ENCODE data around the gene KATNIP.

The KATNIP gene

DNA sequence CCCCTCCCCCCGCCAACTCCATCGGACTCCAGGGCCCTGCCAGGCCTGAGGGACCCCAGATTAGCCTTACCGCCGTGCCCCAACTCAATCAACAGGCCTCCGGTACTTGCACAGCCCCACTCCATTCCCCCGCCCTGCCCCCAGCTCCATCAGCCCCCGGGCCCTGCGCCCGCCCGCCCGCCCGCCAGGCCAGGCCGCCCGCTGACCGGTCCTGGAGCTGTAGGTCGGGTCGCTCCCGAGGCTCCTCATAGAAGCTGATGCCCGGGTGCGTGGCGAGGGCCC lies 539 bp upstream of the KATNIP start:
- no peak for TF ChIP-seq ZFX (IDR thresholded peaks at IDR 0.05; ENCODE audit: borderline replicate concordance)
- TF ChIP-seq, protein P1, sequence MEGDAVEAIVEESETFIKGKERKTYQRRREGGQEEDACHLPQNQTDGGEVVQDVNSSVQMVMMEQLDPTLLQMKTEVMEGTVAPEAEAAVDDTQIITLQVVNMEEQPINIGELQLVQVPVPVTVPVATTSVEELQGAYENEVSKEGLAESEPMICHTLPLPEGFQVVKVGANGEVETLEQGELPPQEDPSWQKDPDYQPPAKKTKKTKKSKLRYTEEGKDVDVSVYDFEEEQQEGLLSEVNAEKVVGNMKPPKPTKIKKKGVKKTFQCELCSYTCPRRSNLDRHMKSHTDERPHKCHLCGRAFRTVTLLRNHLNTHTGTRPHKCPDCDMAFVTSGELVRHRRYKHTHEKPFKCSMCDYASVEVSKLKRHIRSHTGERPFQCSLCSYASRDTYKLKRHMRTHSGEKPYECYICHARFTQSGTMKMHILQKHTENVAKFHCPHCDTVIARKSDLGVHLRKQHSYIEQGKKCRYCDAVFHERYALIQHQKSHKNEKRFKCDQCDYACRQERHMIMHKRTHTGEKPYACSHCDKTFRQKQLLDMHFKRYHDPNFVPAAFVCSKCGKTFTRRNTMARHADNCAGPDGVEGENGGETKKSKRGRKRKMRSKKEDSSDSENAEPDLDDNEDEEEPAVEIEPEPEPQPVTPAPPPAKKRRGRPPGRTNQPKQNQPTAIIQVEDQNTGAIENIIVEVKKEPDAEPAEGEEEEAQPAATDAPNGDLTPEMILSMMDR (IDR thresholded peaks at IDR 0.05): no peak
- H3K27ac ChIP-seq: peak overlapping the region; percentile 52

DNA sequence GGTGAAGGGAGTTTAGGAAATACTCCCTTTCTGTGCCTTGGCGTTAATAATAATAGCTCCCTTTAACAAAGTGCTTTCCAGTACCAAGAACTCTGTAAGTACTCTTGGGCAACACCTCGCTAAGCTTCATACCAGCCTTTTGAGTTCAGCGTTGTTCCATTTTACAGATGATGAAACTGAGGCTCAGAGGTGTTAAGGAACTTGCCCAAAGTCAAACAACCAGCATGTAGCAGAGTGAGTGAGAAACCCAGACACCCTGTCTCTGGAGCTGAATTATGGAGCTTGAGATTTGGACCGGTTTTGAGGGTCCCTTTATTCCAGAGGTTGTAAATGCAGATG lies 607 bp downstream of the KATNIP start:
- peak overlapping the region; percentile 52 for H3K27ac ChIP-seq
- TF ChIP-seq ZFX (IDR thresholded peaks at IDR 0.05; ENCODE audit: borderline replicate concordance): no peak
- TF ChIP-seq, protein P1 (IDR thresholded peaks at IDR 0.05): no peak

DNA sequence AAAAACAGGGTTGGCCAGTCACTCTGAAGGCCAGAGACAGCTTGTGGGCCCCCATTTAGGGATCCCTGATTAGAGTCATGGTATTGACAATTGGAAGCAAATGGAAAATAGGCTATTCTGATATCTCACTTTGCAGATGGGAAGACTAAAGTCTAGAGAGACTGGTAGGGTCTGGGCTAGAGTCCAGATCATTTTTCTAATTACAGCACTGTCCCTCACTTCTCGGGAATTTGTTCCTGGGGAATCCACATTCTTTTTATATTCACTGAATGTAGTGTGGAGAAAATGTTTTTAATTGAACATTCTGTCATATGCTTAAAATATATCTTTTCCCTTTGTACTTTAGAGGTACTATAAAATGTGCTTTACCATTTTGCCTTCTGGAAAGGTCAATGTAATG lies 1.1 kb downstream of the KATNIP start:
- H3K27ac ChIP-seq: peak overlapping the region; percentile 52
- TF ChIP-seq ZFX (IDR thresholded peaks at IDR 0.05; ENCODE audit: borderline replicate concordance): no peak
- TF ChIP-seq, protein P1 (IDR thresholded peaks at IDR 0.05): no peak

DNA sequence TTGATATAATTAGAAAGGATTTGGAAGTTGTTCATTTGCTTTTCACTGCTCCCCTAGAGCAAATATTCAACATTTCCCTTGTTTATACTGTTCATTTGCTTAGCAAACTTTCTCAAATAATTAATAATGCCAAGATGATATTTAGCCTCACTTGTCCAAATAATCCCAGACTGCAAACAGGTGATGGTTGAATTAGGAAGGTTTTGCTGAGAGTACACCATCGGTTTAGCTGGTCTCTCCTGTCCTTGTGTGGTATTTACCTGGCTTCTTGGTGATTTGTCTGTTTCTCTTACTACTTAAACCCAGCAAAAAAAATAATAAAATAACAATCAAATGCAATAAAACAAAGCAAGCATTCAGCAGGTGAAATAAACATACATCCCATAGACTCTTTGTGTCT lies 6.5 kb downstream of the KATNIP start:
- H3K27ac ChIP-seq: peak overlapping the region; percentile 88
- TF ChIP-seq ZFX (IDR thresholded peaks at IDR 0.05; ENCODE audit: borderline replicate concordance): no peak
- TF ChIP-seq, protein P1 (IDR thresholded peaks at IDR 0.05): no peak

DNA sequence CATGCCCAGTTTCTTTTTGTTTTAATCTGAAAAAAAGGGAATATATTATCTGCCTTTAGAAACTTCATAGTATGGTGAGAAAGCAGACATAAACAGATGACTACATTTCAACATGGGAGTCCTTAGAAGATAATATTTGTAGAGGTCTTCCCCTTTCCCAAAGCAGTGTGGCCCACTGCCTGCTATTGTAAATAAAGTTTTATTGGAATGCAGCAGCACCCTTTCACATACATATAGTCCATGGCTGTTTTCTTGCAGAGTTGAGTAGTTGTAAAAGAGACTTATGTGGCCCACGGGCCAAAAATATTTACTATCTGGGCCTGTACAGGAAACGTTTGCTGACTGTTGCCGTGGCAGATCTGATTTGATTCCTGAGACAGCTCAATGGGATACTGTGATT lies 8.5 kb downstream of the KATNIP start:
- H3K27ac ChIP-seq: peak overlapping the region; percentile 88
- TF ChIP-seq ZFX (IDR thresholded peaks at IDR 0.05; ENCODE audit: borderline replicate concordance): no peak
- TF ChIP-seq, protein P1 (IDR thresholded peaks at IDR 0.05): no peak

DNA sequence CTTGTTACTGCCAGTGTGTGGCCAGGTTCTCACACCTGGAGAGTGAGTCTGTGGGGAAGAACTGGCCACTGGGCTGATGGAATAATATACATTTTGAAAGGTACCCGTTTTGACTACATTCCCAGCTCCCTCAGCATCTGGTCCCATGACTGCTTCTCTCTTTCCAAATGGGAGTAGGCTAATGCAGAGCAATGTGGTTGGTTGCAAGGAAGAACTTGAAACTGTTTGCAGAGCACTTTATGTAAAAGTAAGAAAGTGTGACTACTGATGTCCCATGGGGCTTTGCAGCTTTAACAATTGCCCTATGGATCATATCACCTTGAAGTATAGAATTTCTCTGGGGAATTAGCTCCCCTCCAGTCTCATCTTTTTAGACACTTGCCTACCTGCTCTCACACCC lies 9.0 kb downstream of the KATNIP start:
- H3K27ac ChIP-seq: peak overlapping the region; percentile 88
- no peak for TF ChIP-seq ZFX (IDR thresholded peaks at IDR 0.05; ENCODE audit: borderline replicate concordance)
- TF ChIP-seq, protein P1 (IDR thresholded peaks at IDR 0.05): no peak

DNA sequence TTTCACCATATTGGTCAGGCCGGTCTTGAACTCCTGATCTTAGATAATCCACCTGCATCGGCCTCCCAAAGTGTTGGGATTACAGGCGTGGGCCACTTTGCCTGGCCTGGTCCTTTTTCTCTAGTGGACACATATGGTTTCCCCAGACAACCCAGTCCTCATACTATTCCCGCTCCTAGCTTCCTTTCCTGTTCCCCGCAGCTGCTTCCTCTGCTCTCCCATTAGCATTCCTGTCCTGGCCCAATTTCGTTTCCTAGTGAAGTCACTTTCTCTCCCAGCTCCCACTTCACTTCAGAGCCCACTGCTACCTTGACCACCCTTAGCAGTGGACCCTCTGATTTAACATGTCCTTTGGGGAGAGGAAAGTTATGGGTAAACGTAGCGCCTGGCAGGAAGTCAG lies 11.3 kb downstream of the KATNIP start:
- H3K27ac ChIP-seq: peak overlapping the region; percentile 46
- TF ChIP-seq, protein P1 (IDR thresholded peaks at IDR 0.05): no peak
- no peak for TF ChIP-seq ZFX (IDR thresholded peaks at IDR 0.05; ENCODE audit: borderline replicate concordance)

All from 22Rv1 (cell line).